Measurements from ENCODE around the gene TGFBR3L.

GRCh38 chr19:7900931-7901330 lies 13.7 kb upstream of the TGFBR3L start:
- no peak for TF ChIP-seq CTCF (IDR thresholded peaks at IDR 0.05; ENCODE audit: insufficient read depth, low read depth, low read length)
- TF ChIP-seq EZH2 (IDR thresholded peaks at IDR 0.05; ENCODE audit: insufficient read depth, low read length): no peak

All from astrocyte (in vitro differentiated cells and primary cell).